Measurements from ENCODE around the gene SIK3.

DNA sequence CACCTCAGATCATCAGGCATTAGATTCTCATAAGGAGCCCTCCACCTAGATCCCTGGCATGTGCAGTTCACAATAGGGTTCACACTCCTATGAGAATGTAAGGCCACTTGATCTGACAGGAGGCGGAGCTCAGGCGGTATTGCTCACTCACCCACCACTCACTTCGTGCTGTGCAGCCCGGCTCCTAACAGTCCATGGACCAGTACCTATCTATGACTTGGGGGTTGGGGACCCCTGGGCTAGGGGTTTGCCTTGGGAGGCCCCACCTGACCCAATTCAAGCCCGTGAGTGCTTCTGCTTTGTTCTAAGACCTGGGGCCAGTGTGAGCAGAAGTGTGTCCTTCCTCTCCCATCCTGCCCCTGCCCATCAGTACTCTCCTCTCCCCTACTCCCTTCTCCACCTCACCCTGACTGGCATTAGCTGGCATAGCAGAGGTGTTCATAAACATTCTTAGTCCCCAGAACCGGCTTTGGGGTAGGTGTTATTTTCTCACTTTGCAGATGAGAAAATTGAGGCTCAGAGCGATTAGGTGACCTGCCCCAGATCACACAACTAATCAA, 266.4 kb downstream of the SIK3 start:
- TF ChIP-seq, protein P1, sequence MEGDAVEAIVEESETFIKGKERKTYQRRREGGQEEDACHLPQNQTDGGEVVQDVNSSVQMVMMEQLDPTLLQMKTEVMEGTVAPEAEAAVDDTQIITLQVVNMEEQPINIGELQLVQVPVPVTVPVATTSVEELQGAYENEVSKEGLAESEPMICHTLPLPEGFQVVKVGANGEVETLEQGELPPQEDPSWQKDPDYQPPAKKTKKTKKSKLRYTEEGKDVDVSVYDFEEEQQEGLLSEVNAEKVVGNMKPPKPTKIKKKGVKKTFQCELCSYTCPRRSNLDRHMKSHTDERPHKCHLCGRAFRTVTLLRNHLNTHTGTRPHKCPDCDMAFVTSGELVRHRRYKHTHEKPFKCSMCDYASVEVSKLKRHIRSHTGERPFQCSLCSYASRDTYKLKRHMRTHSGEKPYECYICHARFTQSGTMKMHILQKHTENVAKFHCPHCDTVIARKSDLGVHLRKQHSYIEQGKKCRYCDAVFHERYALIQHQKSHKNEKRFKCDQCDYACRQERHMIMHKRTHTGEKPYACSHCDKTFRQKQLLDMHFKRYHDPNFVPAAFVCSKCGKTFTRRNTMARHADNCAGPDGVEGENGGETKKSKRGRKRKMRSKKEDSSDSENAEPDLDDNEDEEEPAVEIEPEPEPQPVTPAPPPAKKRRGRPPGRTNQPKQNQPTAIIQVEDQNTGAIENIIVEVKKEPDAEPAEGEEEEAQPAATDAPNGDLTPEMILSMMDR (IDR thresholded peaks at IDR 0.05) = no peak
- TF ChIP-seq ZFX (IDR thresholded peaks at IDR 0.05; ENCODE audit: borderline replicate concordance) = no peak
